ENCODE measurements around the gene PRKAG2. TPM values are rescaled to one million over a fixed set of nuclear protein-coding genes. Genes with fewer than 3 reads are reported as not detected.
A peak's percentile ranks its signal among the peaks of the same experiment; 100 is the strongest.

Gene PRKAG2
- total and polyA plus RNA-seq, 4 donors, result 17.5 to 33.3 (median 23.9) TPM

DNA sequence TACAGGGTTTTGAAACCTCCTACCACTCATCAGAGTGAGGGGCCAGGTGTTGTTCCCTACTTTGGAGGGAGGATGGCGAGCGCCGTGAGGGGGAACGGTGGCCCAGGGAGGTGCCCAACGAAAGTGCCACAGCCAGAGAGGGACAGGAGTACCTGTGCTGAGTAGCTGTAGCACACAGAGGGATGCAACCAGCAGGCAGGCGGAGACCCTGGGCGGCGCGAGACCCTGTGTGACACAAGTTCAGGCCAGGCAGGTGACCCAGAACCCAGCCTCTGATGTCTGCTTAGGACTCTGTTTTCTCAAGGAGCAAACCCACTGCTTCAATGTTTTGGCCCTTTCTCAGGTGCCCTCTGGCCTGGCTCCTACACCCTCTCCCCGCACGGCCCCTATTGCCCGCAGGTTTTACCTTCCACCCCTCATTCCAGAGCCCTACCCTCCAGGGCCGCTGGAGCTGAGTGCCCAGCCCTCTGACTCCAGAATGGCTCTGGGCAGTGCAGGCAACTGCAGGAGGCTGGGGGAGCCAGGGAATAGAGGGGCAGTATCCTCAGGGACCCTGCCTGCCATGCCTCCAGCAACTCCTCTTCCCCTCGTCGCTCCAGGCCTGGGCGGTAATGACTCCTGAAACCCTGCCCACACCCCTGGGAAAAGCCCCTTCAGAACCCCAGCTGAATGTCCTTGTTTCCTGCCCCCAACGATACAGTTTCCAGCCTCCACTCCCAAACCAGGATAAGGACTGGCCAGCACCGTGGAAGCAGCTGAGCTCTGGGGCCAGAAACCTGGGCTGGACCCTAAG, 193.1 kb downstream of the PRKAG2 start:
- peaks cover 0 to 10% (median 4%) of the 10 kb centered on the region in 5 donors for H3K4me1 ChIP-seq (ENCODE audit: control insufficient read depth in 5 of 5, insufficient read depth in 5 of 5, low read length in 5 of 5)
- ATAC-seq (ENCODE audit: insufficient read depth, low FRiP score) (no peak), DNase-seq (no peak)
- H3K36me3 ChIP-seq (ENCODE audit: control insufficient read depth in 4 of 4, insufficient read depth in 4 of 4, low read length in 4 of 4), result no peaks in the 10 kb centered on the region
- H3K9ac ChIP-seq (ENCODE audit: insufficient read depth in 1 of 2, low read length in 2 of 2), result no peak overlapping the region
- TF ChIP-seq, protein P1, sequence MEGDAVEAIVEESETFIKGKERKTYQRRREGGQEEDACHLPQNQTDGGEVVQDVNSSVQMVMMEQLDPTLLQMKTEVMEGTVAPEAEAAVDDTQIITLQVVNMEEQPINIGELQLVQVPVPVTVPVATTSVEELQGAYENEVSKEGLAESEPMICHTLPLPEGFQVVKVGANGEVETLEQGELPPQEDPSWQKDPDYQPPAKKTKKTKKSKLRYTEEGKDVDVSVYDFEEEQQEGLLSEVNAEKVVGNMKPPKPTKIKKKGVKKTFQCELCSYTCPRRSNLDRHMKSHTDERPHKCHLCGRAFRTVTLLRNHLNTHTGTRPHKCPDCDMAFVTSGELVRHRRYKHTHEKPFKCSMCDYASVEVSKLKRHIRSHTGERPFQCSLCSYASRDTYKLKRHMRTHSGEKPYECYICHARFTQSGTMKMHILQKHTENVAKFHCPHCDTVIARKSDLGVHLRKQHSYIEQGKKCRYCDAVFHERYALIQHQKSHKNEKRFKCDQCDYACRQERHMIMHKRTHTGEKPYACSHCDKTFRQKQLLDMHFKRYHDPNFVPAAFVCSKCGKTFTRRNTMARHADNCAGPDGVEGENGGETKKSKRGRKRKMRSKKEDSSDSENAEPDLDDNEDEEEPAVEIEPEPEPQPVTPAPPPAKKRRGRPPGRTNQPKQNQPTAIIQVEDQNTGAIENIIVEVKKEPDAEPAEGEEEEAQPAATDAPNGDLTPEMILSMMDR (IDR thresholded peaks at IDR 0.05; ENCODE audit: control extremely low read depth, extremely low read depth), result no peak
- no peaks in the 10 kb centered on the region for H3K9me3 ChIP-seq (ENCODE audit: control insufficient read depth in 4 of 4, insufficient read depth in 3 of 4, low read length in 3 of 4)
- H3K27ac ChIP-seq (ENCODE audit: low read depth in 1 of 2, low read length in 1 of 2), result no peak overlapping the region
- 93% methylated on average over 18 of the region's 18 CpGs for WGBS, 2 donors
- no peaks in the 10 kb centered on the region for H3K27me3 ChIP-seq (ENCODE audit: control insufficient read depth in 3 of 3, insufficient read depth in 3 of 3, low read length in 2 of 3)
- H3K4me3 ChIP-seq, result no peak overlapping the region

DNA sequence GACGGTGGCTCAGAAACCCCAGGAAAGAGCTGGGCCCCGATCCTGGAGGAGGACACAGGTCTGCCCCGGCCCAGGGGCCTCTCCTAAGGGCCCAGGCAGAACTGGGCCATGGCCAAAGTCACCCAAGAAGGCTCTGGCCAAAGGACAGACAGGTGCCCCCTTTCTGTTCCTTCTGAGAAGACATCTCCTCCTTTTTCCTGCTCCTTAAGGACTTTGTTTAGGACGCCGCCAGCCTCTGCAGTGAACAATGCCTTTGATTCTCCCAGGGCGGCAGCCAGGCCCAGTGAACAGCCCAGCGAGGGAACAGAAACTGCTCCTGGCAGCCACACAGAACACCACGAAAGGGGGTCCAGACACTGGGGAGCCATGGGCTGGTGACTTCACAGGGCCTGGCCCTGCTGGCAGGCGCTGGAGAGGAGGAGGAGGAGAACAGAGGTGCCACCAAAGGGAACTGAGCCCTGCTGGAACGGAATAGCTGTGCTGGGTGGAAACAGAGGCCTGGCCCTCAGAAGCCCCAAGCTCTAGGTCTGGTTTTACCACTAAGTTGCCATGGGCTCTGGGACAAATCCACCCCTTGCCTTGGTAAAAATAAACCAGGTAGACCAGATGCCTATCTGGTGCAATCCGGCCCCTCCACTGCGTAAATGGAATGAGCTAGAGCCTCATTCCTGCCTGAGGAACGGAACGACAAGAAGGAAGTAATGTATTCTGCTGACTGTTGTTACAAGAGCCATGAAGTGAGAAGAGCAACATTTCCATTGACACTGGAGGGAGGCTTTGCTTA, 193.9 kb downstream of the PRKAG2 start:
- peaks cover 0 to 9% (median 4%) of the 10 kb centered on the region in 5 donors for H3K4me1 ChIP-seq (ENCODE audit: control insufficient read depth in 5 of 5, insufficient read depth in 5 of 5, low read length in 5 of 5)
- ATAC-seq (ENCODE audit: insufficient read depth, low FRiP score), result no peak
- H3K27ac ChIP-seq (ENCODE audit: low read depth in 1 of 2, low read length in 1 of 2), result peak overlapping the region; percentile 3 to 37
- TF ChIP-seq, protein P1 (IDR thresholded peaks at IDR 0.05; ENCODE audit: control extremely low read depth, extremely low read depth), result no peak
- WGBS, 2 donors, result 81 to 86% methylated on average over 13 to 14 of the region's 14 CpGs
- H3K27me3 ChIP-seq (ENCODE audit: control insufficient read depth in 3 of 3, insufficient read depth in 3 of 3, low read length in 2 of 3), result no peaks in the 10 kb centered on the region
- H3K36me3 ChIP-seq (ENCODE audit: control insufficient read depth in 4 of 4, insufficient read depth in 4 of 4, low read length in 4 of 4), result no peaks in the 10 kb centered on the region
- H3K9me3 ChIP-seq (ENCODE audit: control insufficient read depth in 4 of 4, insufficient read depth in 3 of 4, low read length in 3 of 4), result no peaks in the 10 kb centered on the region
- H3K9ac ChIP-seq (ENCODE audit: insufficient read depth in 1 of 2, low read length in 2 of 2), result no peak overlapping the region
- H3K4me3 ChIP-seq, result no peak overlapping the region
- no peak for DNase-seq

DNA sequence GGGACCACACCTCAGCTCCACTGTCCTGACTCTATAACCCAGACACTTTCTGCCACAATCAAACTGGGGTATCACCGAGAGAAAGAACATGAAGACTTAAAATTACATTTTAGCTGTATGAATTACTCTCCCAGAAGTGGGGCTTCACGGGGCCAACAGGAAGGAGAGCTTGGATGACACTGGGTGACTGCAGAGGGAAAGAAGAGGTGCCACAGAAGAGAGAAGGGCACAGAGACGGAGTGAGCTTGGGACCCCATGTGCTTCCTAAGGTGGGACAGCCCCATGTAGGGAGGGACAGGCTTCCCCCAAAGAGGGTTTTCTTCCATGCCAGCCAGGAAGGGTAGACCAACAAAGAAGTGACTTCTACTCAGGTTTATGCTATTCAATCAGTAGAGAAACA, 195.2 kb downstream of the PRKAG2 start:
- Histone ChIP-seq H3K27me3 (ENCODE audit: control insufficient read depth in 3 of 3, insufficient read depth in 3 of 3, low read length in 2 of 3) (no peaks in the 10 kb centered on the region), H3K36me3 (ENCODE audit: control insufficient read depth in 4 of 4, insufficient read depth in 4 of 4, low read length in 4 of 4) (no peaks in the 10 kb centered on the region), H3K9ac (ENCODE audit: insufficient read depth in 1 of 2, low read length in 2 of 2) (no peak overlapping the region), H3K4me1 (ENCODE audit: control insufficient read depth in 5 of 5, insufficient read depth in 5 of 5, low read length in 5 of 5) (peaks cover 0 to 6% (median 0%) of the 10 kb centered on the region in 5 donors), H3K4me3 (no peak overlapping the region), H3K9me3 (ENCODE audit: control insufficient read depth in 4 of 4, insufficient read depth in 3 of 4, low read length in 3 of 4) (no peaks in the 10 kb centered on the region), H3K27ac (ENCODE audit: low read depth in 1 of 2, low read length in 1 of 2) (no peak overlapping the region)
- DNase-seq, result no peak
- WGBS, 2 donors, result 91 to 92% methylated on average over 3 of the region's 3 CpGs
- TF ChIP-seq, protein P1 (IDR thresholded peaks at IDR 0.05; ENCODE audit: control extremely low read depth, extremely low read depth), result no peak
- ATAC-seq (ENCODE audit: insufficient read depth, low FRiP score), result no peak
